ENCODE results near the gene CCDC138. TPM values are rescaled to one million over a fixed set of nuclear protein-coding genes. Genes with fewer than 3 reads are reported as not detected.
A peak's percentile ranks its signal among the peaks of the same experiment; 100 is the strongest.
"Not testable (repeated sequence)": the region's sequence is repeated elsewhere in the genome, so short reads cannot be mapped to it uniquely, and the experiment has no call there.

The CCDC138 gene, protein sequence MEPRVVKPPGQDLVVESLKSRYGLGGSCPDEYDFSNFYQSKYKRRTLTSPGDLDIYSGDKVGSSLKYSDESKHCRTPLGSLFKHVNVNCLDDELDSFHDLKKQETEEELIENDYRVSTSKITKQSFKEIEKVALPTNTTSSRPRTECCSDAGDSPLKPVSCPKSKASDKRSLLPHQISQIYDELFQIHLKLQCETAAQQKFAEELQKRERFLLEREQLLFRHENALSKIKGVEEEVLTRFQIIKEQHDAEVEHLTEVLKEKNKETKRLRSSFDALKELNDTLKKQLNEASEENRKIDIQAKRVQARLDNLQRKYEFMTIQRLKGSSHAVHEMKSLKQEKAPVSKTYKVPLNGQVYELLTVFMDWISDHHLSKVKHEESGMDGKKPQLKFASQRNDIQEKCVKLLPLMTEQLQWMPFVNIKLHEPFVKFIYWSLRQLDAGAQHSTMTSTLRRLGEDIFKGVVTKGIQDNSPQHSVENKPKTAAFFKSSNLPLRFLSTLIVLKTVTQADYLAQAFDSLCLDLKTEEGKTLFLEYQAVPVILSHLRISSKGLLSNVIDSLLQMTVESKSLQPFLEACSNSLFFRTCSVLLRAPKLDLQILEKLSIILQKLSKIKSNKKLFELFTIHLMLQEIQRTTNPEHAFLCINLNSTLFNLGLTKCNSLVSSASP
- 51.8 TPM for total RNA-seq

DNA sequence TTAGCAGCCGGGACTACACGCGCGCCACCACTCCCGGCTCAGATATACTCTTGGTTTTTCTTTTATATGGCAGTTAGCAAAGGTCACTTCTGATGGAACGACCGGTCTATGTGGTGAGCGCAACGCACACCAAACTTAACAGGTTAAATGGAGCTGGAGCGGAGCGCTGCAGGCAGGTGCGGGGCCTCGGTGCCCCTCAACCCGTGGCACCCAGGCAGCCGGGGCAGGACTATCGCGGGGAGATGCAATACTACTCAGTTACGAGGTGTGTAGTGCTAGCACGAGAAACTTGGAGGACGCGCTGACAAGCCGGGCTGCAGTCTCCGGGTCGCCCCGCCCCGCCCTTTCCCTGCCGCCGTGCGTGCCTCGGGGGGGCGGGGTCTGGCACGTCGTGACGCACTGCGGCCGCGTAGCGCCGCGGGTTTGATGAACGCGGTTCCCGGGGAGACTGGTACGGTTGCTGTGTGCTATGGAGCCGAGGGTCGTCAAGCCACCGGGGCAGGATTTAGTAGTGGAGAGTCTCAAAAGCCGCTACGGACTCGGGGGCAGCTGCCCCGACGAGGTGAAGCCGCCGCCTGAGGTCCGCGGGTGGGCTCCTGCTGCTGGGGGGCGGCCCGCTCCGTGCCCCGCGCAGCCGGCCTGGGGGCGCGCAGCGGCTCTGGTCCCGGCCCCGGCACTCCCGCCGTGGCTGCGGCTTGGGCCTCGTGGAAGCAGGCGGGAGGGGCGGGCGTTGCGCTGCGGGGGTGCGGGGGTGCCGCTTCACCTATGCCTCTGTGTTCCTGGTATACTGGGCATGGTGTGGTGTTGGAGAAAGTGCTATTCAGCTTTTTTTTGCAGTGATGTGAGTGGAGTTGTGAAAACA lies at the start of gene CCDC138:
CCDC138 (plus strand) TSS at position 418 of the 862 bp plus-strand sequence; CDS start at position 470, 52 bp downstream.
- DNase-seq (ENCODE audit: low spot score in 2 of 2) (peak; percentile 82 to 87), FAIRE-seq (no peak)

DNA sequence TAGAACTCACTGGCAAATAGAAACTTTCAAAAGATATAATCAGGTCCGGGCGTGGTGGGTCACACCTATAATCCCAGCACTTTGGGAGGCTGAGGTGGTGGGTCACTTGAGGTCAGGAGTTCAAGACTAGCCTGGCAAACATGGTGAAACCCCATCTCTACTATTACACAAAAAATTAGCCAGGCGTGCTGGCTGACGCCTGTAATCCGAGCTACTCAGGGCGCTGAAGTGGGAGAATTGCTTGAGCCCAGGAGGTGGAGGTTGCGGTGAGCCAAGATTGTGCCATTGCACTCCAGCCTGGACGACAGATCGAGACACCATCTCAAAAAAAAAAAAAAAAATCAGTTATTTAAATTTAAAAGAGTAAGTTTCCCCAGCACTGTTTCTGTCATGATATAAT lies 28.6 kb upstream of the CCDC138 start:
- DNase-seq (ENCODE audit: low spot score in 2 of 2); FAIRE-seq: not testable (repeated sequence)

DNA sequence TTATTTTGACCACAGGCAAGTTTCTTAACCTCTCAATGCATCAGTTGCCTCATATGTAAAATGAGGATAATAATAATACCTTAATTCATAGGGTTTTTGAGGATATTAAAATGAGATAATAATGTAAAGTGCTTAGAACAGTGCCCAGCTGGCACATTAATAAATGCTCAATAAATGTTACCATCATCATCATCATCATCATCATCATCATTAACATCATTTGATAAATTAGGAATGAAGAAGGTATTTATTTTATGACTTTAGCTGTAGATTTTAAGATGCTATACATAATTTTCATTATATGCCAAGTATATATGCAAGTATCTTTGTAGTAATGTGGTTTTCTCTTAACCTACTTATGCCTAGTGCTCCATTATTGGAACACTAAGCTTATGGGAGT lies 24.0 kb upstream of the CCDC138 start:
- not testable (repeated sequence) for FAIRE-seq; DNase-seq (ENCODE audit: low spot score in 2 of 2)

DNA sequence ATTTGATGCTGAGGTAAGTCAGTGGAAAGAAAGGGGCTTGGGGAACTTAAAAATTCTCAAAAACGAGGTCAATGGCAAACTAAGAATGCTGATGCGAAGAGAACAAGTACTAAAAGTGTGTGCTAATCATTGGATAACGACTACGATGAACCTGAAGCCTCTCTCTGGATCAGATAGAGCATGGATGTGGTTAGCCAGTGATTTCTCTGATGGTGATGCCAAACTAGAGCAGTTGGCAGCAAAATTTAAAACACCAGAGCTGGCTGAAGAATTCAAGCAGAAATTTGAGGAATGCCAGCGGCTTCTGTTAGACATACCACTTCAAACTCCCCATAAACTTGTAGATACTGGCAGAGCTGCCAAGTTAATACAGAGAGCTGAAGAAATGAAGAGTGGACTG lies 19.9 kb upstream of the CCDC138 start:
- not testable (repeated sequence) for DNase-seq (ENCODE audit: low spot score in 2 of 2); FAIRE-seq

DNA sequence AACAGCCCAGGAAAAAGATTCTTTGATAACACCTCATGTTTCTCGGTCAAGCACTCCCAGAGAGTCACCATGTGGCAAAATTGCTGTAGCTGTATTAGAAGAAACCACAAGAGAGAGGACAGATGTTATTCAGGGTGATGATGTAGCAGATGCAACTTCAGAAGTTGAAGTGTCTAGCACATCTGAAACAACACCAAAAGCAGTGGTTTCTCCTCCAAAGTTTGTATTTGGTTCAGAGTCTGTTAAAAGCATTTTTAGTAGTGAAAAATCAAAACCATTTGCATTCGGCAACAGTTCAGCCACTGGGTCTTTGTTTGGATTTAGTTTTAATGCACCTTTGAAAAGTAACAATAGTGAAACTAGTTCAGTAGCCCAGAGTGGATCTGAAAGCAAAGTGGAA lies 18.7 kb upstream of the CCDC138 start:
- FAIRE-seq; DNase-seq (ENCODE audit: low spot score in 2 of 2): not testable (repeated sequence)

DNA sequence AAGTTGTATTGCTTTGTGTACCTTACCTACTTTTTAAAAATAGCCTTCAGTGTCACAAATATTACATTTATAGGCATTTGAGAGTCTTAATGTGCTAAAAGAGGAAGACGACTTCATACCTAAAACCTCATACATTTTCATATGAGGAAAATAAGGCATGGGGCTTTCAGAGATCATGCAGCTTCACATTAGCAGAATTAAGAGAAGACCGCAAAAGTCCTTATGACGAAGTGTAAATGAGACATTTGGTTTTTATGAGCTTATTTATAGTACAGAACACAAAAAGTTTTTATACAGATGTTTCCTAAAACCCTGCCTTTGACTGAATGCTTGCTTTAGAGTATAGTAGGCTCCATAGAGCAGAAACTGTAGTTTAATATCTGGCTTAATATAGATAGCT lies 10.1 kb upstream of the CCDC138 start:
- FAIRE-seq (no peak), DNase-seq (ENCODE audit: low spot score in 2 of 2) (no peak)

DNA sequence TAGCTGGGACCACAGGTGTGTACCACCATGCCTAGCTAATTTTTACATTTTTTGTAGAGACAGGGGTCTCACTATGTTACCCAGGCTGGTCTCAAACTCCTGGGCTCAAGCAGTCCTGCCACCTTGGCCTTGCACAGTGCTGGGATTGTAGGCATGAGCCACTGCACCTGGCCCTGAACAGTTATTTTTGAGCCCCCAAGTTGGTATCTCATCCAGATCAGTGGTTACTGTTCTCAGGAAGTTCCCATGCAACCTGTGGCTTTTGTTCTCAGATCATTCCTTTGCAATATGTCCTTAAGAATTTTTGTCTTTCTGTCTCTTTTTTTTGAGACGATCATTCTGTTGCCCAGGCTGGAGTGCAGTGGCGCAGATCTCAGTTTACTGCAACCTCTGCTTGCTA lies 7.7 kb upstream of the CCDC138 start:
- FAIRE-seq (no peak), DNase-seq (ENCODE audit: low spot score in 2 of 2) (no peak)

DNA sequence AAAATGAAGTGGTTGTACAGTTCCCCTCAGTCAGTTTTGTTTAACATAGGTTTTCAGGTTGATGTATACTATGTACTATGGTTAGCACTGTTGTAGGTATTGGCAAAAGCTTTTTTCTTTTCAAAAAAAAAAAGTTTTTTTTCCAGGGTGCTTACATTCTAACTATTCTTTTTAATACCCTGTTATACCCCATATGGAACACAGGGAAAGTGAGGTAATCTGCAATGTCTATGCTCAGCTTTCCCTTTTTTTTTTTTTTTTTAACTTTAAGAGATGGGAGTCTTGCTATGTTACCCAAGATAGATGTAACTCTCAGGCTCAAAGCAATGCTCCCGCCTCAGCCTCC lies 590 bp upstream of the CCDC138 start:
- no peak for FAIRE-seq
- no peak for DNase-seq (ENCODE audit: low spot score in 2 of 2)

DNA sequence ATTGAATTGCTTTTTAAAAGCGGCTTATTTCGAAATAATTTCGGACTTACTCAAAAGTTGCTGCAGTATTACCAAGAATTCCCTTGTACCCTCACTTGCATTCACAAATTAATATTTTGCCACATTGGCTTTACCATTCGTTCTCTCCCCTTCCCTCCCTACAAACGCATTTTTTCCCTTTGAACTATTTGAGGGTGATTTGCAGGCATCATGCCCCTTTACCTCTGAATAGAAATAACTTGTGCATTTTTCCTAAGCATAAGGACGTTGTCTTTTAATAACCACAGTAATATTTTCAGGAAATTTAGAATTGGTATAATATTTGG lies 608 bp downstream of the CCDC138 start:
- DNase-seq (ENCODE audit: low spot score in 2 of 2): no peak
- no peak for FAIRE-seq

DNA sequence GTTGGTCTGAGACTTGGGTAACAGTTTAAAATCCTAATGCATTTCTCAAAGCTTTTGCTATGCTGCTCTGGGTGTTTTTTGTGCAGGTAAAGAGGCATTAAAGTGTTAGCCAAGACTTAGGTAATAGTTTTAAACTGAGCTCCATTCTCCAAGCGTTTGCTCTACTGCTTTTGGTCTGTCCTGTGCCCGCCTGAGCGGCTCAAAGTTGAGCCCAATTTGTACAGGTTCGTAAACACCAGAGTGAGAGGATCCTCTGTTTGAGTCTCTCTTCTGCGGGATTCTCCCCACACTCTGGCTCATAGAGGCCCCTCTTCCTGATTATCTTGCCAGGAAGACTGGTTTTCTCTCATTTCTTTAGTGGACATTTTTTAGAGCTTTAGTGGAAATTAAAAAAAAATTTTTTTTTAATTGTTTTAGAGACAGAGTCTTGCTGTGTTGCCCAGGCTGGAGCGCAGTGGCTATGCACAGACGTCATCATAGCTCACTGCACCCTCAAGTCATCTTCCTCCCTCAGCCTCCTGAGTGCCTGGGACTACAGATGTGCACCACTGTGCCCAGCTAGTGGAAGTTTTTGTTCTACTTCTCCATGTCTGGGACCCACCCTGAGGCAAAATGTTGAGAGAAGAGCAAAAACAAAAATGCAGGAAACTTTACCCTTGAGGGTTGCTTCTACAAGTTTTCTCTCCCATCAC lies 16.6 kb downstream of the CCDC138 start:
- DNase-seq (ENCODE audit: low spot score in 2 of 2) (no peak), FAIRE-seq (no peak)

DNA sequence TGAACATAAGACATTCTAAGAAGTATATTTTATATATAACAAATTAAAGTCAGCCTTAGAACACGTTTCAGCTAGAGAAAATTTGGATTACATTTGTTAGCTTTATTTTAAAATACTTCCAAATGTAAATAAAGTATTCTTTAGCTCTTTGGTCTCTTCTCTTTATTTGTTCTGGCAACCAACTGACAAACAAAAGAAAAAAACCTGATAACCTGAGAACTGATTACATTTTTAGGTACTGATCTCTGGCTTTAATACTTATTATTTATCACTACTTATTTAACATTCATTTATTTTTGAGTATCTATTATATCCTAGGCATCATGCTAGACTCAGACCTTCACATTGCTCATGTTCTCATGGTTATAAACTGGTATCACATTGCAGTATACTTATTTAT lies 18.5 kb downstream of the CCDC138 start:
- FAIRE-seq (no peak), DNase-seq (ENCODE audit: low spot score in 2 of 2) (no peak)

DNA sequence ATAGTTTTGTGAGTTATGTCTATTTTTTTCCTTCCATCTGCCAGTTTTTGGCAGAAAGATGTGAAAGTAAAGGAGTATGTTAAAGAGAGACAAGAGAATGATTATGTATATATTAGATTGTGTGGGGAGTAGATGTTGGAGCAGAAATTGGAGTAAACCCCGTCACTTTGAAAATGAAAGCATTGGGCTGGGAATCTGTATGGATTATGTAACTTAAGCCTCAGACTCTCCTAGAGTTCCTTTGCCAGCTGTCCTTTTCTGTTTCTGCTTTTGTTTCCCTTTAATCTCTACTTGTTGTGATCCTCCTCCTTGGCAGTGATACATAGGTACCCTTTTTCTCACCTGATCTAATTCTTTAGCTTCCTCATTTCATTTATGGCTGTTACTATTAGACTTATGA lies 19.2 kb downstream of the CCDC138 start:
- DNase-seq (ENCODE audit: low spot score in 2 of 2): no peak
- FAIRE-seq: no peak

DNA sequence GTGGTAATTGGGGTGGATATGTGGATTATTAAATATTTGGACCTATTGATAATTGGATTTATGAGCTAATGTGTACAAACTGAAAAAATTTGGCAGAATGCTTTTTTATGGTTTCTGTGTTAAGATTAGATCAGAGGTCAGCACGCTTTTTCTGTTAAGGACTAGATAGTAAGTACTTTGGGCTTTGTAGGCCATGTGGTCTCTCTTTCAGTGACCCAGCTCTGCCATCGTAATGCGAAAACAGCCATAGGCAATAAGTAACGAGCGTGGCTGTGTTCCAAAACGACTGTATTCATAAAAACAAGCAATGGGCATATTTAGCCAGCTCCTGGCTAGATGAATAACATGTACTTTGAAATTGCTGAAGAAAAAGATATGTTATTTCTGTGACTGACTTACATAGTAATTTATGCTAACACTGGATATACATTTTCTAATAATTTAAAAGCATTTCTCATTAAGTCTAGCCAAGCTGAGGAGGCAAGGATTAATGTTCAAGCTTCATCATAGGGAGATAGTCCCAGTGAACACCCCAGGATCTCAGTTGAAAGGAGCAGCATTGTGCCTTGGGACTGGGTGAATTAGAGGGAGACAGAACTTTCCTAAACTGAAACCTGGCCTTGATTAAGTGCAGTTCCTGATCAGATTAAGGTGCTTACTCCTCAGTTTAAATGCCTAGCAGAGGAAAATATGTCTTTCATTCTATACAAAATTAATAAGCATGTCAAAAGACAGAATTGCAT lies 20.0 kb downstream of the CCDC138 start:
- DNase-seq (ENCODE audit: low spot score in 2 of 2): no peak
- FAIRE-seq: no peak

DNA sequence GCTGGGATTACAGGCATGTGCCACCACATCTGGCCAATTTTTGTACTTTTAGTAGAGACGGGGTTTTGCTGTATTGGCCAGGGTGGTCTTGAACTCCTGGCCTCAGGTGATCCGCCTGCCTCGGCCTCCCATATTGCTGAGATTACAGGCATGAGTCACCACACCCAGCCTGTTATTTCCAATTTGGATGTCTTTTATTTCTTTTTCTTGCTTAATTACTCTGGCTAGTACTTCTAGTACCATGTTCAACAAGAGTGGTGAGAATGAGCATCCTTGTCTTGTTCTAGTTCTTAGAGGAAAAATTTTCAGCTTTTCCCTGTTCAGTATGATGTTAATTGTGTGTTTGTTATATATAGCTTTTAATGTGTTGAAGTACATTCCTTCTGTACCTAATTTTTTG lies 23.4 kb downstream of the CCDC138 start:
- FAIRE-seq (no peak), DNase-seq (ENCODE audit: low spot score in 2 of 2) (no peak)

DNA sequence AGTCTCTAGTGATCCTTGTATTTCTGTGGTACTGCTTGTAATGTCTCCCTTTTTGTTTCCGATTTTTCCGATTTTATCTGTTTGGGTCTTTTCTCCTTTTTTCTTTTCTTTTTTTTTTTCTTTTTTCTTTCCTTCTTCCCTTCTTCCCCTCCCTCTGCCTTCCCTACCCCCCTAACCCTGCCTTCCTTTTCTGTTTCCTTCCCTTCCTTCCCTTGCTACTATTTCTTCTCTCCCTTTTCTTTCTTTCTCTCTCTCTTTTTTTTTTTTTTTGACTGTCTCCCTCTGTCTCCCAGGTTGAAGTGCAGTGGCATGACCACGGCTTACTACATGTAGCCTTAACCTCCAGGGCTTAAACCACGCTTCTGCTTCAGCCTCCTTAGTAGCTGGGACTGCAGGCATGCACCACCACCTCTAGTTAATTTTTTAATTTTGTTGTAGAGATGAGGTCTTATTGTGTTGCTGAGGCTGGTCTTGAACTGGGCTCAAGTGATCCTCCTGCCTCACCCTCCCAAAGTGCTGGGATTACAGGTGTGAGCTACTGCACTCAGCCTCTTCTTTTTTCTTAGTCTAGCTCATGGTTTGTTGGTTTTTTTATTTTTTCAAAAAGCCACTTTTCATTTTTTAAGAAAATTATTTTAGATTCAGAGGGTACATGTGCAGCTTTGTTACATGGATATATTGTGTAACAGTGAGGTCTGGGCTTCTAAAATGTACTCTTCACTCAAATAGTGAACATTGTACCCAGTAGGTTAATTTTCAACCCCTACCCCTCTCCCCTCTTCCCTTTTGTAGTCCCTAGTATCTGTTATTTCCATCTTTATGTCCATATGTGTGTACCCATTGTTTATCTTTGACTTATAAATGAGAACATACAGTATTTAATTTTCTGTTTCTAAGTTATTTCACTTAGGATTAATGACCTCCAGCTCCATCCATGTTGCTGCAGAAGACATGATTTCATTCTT lies 24.7 kb downstream of the CCDC138 start:
- FAIRE-seq (no peak), DNase-seq (ENCODE audit: low spot score in 2 of 2) (no peak)

DNA sequence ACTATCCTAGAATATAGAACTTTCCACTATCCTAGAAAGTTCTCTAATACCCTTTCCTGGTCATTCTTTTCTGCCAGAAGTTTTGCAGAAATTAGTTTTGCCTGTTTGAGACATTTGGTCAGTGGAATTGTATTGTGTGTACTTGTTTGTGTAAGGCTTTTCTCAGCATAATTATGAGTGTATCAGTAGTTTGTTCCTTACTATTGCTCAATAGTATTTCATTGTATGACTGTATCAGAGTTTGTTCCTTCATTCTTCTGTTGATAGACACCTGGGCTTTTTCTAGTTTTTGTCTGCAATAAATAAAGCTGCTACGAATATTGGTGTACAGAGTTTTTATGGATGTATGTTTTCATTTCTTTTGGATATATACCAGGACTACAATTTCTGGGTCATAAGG lies 27.2 kb downstream of the CCDC138 start:
- no peak for FAIRE-seq

DNA sequence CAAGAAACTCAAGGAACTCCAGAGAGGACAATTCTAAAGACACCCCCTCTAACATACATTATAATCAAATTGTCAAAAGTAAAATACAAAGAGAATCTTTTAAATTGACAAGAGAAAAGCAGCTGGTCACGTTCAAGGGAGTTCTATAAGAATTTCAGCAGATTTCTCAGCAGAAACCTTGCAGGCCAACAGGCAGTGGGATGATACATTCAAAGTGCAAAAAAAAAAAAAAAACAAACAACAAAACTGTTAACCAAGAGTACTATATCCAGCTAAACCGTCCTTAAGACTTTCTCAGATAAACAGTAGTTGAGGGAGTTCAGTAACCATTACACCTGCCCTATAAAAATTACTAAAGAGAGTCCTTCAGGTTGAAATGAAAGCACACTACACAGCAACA lies 33.9 kb downstream of the CCDC138 start:
- DNase-seq (ENCODE audit: low spot score in 2 of 2): no peak
- no peak for FAIRE-seq

More for the DNA sequence above, 27.2 kb downstream of the CCDC138 start:
- DNase-seq (ENCODE audit: low spot score in 2 of 2): no peak

DNA sequence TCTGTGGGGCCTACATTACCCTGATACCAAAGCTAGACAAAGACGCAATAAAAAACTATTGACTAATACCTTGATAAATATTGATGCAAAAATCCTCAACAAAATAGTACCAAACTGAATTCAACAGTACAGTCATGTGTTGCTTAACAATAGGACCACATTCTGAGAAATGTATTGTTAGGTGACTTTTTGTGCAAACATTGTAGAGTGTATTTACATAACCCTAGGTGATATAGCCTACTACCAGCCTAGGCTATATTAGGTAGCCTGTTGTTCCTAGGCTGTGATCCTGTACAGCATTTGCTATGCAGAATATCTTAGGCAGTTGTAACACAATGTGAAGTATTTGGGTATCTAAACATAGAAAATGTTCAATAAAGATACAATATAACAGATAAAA lies 36.7 kb downstream of the CCDC138 start:
- DNase-seq (ENCODE audit: low spot score in 2 of 2) (no peak), FAIRE-seq (no peak)
